OCI-LY1 (cell line): Measurements from ENCODE around the gene PRMT2.

ENCODE experiments used
- H2AFZ ChIP-seq: fragments of 200-600 bp; sonication (generic), shearing (Covaris generic); 2 replicates; pipeline ENCODE4 v1.6.0; 2014; ENCODE audit warnings: antibody characterized with exemption, mild to moderate bottlenecking, low read length
- H3F3A ChIP-seq: fragments of 200-600 bp; sonication (generic), shearing (Covaris generic); 2 replicates; pipeline ENCODE4 v1.6.0; 2014; ENCODE audit warnings: mild to moderate bottlenecking, antibody characterized with exemption, low read length, moderate library complexity; ENCODE audit not compliant: insufficient read depth
- H3K27ac ChIP-seq: fragments of 200-600 bp; sonication (generic); 2 replicates; pipeline ENCODE4 v1.5.1; 2014; ENCODE audit warnings: low read length, mixed run types, mild to moderate bottlenecking, low read depth; ENCODE audit not compliant: poor library complexity, severe bottlenecking
- H3K27me3 ChIP-seq: fragments of 200-600 bp; sonication (generic); 2 replicates; pipeline ENCODE4 v1.6.0; 2014; ENCODE audit warnings: antibody characterized with exemption, mild to moderate bottlenecking, low read length, moderate library complexity; ENCODE audit not compliant: insufficient read depth
- H3K36me3 ChIP-seq: fragments of 200-600 bp; sonication (generic); 2 replicates; pipeline ENCODE4 v1.6.1; 2014; ENCODE audit warnings: mild to moderate bottlenecking, antibody characterized with exemption, low read length, moderate library complexity, mixed read lengths; ENCODE audit not compliant: insufficient read depth
- H3K4me1 ChIP-seq: fragments of 200-600 bp; sonication (generic); 2 replicates; pipeline ENCODE4 v1.5.1; 2014; ENCODE audit warnings: mild to moderate bottlenecking, low read length, moderate library complexity; ENCODE audit not compliant: insufficient read depth, severe bottlenecking
- H3K4me2 ChIP-seq: fragments of 200-600 bp; sonication (generic), shearing (Covaris generic); 2 replicates; pipeline ENCODE4 v1.6.1; 2014; ENCODE audit warnings: low read length
- H3K4me3 ChIP-seq: fragments of 200-600 bp; sonication (generic); 2 replicates; pipeline ENCODE4 v1.5.1; 2014; ENCODE audit warnings: low read length, low read depth, mild to moderate bottlenecking, mixed read lengths; ENCODE audit not compliant: poor library complexity, severe bottlenecking
- H3K79me2 ChIP-seq: fragments of 200-600 bp; shearing (Covaris generic); 2 replicates; pipeline ENCODE4 v1.6.1; 2016; ENCODE audit warnings: mixed run types, low read length, mixed read lengths; ENCODE audit not compliant: insufficient read depth
- H3K9ac ChIP-seq: fragments of 200-600 bp; sonication (generic), shearing (Covaris generic); 2 replicates; pipeline ENCODE4 v1.6.1; 2014; ENCODE audit warnings: mild to moderate bottlenecking, low read length, mixed read lengths
- H3K9me2 ChIP-seq: fragments of 200-600 bp; sonication (generic), shearing (Covaris generic); 2 replicates; pipeline ENCODE4 v1.6.1; 2014; ENCODE audit warnings: low read depth, mild to moderate bottlenecking, low read length, mixed read lengths
- H3K9me3 ChIP-seq: fragments of 200-600 bp; shearing (Covaris generic); 2 replicates; pipeline ENCODE4 v1.6.1; 2014; ENCODE audit warnings: low read length, mixed read lengths
- H4K20me1 ChIP-seq: fragments of 200-600 bp; sonication (generic), shearing (Covaris generic); 2 replicates; pipeline ENCODE4 v1.6.0; 2016; ENCODE audit warnings: mild to moderate bottlenecking, low read length; ENCODE audit not compliant: insufficient read depth
- EZH2 ChIP-seq: fragments of 200-600 bp; sonication (generic), shearing (Covaris generic); IDR thresholded peaks from 2 replicates; pipeline ENCODE4 v1.8.0; 2017; ENCODE audit warnings: borderline replicate concordance, mixed run types, mild to moderate bottlenecking, antibody characterized with exemption, low read length, moderate library complexity, mixed read lengths
- TF ChIP-seq, protein P1 (sequence below): fragments of 200-600 bp; sonication (generic), shearing (Covaris generic); IDR thresholded peaks from 2 replicates; pipeline ENCODE4 v1.5.1; 2017; ENCODE audit warnings: mild to moderate bottlenecking, antibody characterized with exemption, low read length, moderate library complexity, mixed read lengths

PRMT2 gene

GRCh38 chr21:46606427-46606813 is 29.1 kb upstream of the PRMT2 start:
- H3K27me3 ChIP-seq: peaks cover 3% of the 10 kb centered on the region; the same call in 1 of the 2 replicates
- H3K4me1 ChIP-seq: no peaks in the 10 kb centered on the region
- no peak overlapping the region for H3K9ac ChIP-seq
- no peaks in the 10 kb centered on the region for H4K20me1 ChIP-seq
- H3K4me3 ChIP-seq: no peak overlapping the region
- H3K9me3 ChIP-seq: peaks cover 3% of the 10 kb centered on the region; the same call in 1 of the 2 replicates
- H3K4me2 ChIP-seq: no peak overlapping the region
- no peaks in the 10 kb centered on the region for H3K36me3 ChIP-seq
- H3K9me2 ChIP-seq: no peaks in the 10 kb centered on the region
- no peaks in the 10 kb centered on the region for H3K79me2 ChIP-seq
- no peak for TF ChIP-seq EZH2
- TF ChIP-seq, protein P1, sequence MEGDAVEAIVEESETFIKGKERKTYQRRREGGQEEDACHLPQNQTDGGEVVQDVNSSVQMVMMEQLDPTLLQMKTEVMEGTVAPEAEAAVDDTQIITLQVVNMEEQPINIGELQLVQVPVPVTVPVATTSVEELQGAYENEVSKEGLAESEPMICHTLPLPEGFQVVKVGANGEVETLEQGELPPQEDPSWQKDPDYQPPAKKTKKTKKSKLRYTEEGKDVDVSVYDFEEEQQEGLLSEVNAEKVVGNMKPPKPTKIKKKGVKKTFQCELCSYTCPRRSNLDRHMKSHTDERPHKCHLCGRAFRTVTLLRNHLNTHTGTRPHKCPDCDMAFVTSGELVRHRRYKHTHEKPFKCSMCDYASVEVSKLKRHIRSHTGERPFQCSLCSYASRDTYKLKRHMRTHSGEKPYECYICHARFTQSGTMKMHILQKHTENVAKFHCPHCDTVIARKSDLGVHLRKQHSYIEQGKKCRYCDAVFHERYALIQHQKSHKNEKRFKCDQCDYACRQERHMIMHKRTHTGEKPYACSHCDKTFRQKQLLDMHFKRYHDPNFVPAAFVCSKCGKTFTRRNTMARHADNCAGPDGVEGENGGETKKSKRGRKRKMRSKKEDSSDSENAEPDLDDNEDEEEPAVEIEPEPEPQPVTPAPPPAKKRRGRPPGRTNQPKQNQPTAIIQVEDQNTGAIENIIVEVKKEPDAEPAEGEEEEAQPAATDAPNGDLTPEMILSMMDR: no peak
- no peak overlapping the region for H3K27ac ChIP-seq
- H2AFZ ChIP-seq: no peak overlapping the region
- no peaks in the 10 kb centered on the region for H3F3A ChIP-seq

- no peak overlapping the region for H3K9ac ChIP-seq
- H3K27me3 ChIP-seq: peaks cover 3% of the 10 kb centered on the region; the same call in 1 of the 2 replicates
- no peaks in the 10 kb centered on the region for H3F3A ChIP-seq
- no peak overlapping the region for H3K27ac ChIP-seq
- H3K4me3 ChIP-seq: no peak overlapping the region
- no peak overlapping the region for H2AFZ ChIP-seq
- H3K36me3 ChIP-seq: no peaks in the 10 kb centered on the region
- no peaks in the 10 kb centered on the region for H3K79me2 ChIP-seq
- no peaks in the 10 kb centered on the region for H3K9me2 ChIP-seq
- H3K4me2 ChIP-seq: no peak overlapping the region
- no peaks in the 10 kb centered on the region for H3K4me1 ChIP-seq
- H4K20me1 ChIP-seq: no peaks in the 10 kb centered on the region
- TF ChIP-seq, protein P1: no peak
- TF ChIP-seq EZH2: no peak
- peaks cover 3% of the 10 kb centered on the region; the same call in 1 of the 2 replicates for H3K9me3 ChIP-seq
These were observed 27.8 kb upstream of the PRMT2 start for GRCh38 chr21:46607636-46608035.

GRCh38 chr21:46608672-46609111 is 26.8 kb upstream of the PRMT2 start:
- Histone ChIP-seq H3K79me2 (no peaks in the 10 kb centered on the region), H3K9me2 (no peaks in the 10 kb centered on the region), H3K9me3 (peaks cover 3% of the 10 kb centered on the region; the same call in 1 of the 2 replicates), H3K4me1 (no peaks in the 10 kb centered on the region), H3F3A (no peaks in the 10 kb centered on the region), H3K27ac (no peak overlapping the region), H3K9ac (no peak overlapping the region), H3K4me3 (no peak overlapping the region), H3K27me3 (peaks cover 3% of the 10 kb centered on the region; the same call in 1 of the 2 replicates), H4K20me1 (no peaks in the 10 kb centered on the region), H2AFZ (no peak overlapping the region), H3K36me3 (no peaks in the 10 kb centered on the region), H3K4me2 (no peak overlapping the region)
- TF ChIP-seq EZH2: no peak
- TF ChIP-seq, protein P1: no peak
